ENCODE measurements around the gene GATA2.
A peak's percentile ranks its signal among the peaks of the same experiment; 100 is the strongest.

Gene GATA2

DNA sequence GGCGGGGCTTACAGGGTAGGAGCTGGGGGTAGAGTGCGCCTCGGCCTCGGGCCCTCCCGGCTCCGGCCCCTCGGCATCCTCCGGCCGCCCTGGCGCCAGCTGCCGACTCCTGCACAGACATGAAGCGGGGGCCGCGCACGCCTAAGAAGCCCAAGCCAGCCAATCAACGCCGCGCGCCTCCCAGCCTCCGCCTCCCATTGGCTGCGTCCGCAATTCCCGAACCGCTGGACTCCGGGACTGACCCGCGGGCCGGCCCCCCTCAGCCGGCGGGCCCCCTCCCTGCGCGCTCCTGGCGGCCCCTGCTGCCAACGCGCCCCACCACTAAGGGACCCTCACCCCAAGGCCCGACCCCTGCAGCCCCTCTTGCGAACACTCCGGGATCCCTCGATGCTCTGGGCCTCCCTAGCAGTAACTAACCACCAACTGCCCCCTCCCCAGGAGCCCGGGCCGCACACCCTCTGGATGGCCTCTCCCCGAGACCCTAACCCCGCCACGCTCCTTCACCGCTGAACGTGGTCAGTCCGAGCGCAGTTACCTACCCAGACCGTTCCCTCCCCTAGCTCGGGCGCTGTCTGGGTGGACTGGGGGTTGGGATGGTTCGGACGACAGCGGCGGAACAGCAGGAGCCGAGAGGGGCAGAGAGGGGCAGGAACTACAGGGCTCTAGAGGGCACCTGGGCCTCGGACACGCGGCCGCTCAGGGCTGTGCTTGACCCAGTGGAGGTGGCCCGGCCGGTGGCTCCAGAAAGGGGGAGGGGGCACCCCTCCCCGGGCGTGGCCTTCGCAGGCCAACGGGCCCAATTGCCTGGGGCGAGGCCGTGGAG, 5.0 kb downstream of the GATA2 start:
- DNase-seq (ENCODE audit: low read depth) = peak; percentile 97

DNA sequence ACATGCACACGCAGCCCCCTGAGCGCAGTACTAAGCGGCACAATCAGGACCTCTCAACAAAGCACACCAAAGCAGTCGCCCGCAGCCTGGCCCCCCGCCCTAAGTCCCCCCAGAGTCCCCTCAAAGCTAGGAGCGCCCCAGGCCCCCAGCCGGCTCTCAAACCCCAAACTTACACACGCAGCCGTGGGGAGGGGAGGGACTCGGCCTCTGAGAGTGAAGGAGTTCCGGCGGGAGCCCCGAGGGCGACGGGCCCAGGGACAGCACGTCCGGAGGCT, 5.5 kb downstream of the GATA2 start:
- DNase-seq (ENCODE audit: low read depth) = no peak

DNA sequence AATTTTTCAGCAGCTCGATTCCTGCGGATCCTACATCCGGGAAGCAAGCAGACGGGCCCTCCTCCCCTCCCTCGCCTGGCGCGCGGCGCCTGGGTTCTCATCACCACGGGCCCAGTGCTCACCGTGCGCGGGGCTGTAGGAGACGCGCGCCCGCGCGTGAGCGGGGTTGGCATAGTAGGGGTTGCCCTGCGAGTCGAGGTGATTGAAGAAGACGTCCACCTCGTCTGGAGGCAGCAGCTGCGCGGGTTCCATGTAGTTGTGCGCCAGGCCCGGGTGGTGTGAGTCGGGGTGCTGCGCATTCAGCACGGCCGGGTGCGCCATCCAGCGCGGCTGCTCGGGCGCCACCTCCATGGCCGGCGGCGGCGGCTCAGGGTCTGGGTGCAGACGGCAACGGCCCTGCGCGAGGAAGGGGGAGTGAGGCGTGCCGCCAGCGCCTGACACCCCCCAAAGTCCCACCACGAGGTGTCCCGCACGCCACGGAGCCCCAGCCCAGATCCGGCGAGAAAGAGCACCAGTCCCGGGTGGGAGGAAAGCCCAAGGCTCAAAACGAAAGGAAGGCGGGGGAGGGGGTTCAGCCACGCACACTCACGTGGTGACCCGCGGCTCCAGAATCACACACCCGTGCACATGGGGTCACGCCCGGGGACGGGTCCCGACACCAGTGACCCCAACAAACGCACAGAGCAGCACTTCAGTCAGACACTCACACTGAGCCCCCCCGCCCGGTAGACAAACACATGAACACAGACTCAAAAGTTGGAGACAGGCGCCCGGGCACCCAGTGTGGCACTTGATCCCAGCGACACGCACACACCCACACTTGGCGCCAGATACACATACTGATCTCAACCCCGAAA, 6.1 kb downstream of the GATA2 start:
- DNase-seq (ENCODE audit: low read depth) = peak; percentile 69

DNA sequence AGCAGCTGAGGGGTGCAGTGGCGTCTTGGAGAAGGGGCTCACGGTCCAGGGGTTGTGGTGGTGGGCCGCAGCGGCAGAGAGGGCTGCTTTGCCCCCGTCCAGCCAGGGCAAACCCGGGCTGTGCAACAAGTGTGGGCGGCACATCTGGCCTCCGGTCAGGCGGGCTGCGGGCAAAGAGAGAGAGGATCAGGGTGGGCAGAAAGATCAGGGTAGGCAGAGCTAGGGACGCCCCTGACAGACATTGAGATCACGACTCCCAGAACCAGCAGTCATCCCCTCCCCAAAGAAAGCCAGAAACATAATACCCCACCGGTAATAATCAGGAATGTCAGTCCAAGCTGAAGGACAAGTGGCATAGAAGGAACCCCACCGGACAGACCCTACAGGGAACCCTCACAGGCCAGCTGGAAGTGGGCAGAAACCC, 6.8 kb downstream of the GATA2 start:
- DNase-seq (ENCODE audit: low read depth) = peak; percentile 21

DNA sequence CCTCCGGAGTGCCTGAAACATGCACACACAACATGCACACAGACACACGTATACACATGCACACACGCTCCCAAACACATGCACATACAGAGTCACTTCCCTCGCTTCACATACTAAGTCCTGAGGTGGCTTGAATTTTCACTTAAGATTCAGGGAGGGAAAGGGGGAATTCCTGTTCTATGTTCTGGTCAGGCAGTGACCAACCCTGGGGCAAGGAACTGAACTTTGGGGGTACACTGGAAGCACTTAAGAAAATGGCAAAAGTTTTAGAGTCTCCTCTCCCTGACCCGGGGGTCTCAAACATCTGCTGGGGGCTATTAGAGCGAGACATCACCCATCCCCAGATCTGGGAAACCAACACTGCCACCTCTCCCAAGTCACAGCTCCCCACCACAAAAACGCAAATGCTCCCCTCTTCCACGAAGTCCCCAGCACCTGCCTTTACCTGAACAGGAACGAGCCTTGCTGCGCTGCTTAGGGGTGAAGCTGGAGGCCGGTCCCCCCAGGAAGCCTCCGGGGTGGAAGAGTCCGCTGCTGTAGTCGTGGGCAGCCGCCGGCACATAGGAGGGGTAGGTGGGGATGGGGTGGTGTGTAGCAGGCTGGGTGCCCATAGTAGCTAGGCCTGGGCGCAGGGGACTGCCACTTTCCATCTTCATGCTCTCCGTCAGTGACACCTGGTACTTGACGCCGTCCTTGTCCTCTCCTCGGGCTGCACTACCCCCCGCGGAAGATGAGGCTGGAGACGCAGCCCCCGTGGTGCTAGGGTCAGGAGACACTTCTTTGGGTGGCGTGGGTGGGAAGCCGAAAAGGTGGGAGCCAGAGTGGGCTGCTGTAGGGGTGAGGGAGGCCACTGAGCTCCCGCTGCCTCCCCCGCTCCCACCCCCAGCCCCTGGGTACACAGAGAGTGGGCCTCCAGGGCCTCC, 7.5 kb downstream of the GATA2 start:
- DNase-seq (ENCODE audit: low read depth) = peak; percentile 52

DNA sequence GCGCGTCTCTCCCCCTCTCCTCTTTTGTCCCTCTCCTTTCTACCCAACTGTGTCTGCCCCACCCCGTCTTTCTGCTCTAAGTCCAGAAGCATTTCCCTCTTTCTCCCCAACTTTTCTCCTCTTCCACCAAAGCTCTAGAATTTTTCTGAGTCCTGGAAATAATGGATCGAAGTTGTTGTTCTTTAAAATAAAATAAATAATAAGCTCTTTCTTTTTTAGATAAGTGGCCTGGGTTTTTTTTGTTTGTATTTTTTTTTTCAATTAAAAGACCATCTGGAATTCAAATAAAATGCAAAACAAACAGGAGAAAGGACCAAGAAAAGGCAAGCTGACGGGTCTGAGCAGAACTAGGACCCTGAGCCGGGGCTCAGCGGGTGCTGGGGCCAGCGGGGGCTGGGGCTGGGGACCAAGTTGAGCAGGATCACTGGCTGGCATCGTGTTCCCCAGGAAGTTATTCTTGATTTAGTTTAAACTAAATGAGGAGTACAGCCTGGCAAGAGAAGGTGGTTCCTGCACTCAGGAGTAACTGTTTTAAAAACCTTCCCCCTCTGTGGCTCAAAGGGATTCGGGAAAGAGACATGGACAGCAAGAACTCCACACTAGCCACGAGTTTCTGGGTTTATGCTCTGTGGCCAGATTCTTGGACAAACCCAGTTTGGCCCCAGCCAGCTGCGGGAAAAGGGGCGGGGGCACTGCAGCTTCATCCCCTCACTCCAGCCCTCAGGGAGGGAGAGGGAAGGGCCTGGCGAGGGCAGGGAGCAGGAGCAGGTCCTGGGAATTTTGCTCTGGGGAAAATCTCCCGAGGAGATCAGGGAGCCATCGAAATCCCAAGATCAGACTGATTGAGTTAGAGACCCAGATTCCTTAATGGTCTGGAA, 8.4 kb downstream of the GATA2 start:
- DNase-seq (ENCODE audit: low read depth) = peak; percentile 30

DNA sequence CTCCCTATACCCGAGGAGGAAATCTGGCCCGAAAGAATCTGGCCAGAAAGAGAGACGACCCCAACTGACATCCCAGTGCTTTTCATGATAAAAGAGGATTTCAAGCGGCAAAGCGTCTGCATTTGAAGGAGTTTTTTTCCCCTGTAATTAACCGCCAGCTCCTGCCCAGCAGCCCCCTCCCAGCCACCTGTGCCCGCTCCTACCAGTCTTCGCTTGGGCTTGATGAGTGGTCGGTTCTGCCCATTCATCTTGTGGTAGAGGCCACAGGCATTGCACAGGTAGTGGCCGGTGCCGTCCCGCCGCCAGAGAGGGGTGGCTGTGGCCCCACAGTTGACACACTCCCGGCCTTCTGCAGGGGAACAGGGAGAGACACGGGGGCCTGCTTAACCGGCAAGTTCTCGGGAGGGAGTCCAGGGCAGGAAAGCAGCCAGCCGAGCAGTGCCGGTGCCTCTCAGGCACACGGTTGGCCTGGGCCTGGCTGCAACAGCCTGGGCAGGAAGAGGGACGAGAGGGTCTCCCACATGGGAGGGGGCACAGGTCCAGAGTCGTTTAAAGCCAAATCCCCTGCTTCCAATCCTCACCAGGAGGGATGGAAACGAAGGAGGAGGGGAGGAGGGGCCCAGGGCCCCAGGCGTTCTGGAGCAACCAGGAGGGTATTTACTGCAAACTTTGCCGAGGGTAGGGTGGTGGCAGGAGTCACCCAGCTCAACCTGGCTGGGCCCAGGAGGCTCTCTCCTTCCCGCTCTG, 9.2 kb downstream of the GATA2 start:
- DNase-seq (ENCODE audit: low read depth) = peak; percentile 46

DNA sequence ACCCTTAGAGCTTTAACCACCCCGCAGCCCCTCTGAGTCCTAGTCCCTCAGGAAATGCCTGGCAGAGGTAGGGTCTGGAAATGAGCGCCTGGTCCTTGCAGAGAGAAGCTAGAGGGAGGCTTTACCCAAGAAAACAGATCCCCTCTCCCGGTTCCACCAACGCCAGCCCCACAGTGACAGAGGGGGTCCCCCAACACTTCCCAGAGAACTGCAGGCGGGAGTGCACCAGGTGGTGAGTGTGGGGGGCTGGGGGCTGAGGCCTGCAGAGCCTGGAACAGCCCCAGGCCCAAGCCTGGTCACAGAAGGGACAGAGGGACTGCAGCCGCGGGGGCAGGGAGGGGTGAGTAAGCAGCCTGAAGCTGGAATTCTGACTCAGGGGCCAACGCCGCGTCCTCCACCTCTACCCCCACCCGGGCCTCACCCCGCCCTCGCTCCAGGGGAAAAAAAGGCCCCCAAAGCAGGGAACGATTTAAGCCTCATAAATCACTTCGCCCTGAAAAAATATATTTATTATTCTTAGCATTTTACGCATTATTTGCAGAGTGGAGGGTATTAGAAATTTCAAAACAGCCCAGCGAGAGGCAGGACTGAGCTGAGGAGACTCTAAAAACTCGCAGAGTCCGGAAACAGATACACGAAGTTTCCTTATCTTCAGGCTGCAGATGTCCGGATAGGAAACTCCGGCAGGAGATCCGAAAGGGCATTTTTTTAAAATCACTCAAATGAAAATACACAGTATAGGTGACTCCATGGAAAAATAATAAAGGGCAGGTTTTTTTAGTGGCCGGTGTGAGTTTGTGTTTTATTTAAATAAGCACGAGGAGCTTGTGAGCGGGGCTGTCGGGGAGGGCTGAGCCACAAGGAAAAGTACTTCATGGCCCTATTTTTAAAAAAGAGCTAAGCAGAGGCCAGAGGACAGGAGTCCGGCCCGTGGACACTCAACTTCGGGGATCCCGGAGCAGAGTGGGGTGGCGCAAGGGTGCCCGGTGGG, 10.0 kb downstream of the GATA2 start:
- peak; percentile 96 for DNase-seq (ENCODE audit: low read depth)

DNA sequence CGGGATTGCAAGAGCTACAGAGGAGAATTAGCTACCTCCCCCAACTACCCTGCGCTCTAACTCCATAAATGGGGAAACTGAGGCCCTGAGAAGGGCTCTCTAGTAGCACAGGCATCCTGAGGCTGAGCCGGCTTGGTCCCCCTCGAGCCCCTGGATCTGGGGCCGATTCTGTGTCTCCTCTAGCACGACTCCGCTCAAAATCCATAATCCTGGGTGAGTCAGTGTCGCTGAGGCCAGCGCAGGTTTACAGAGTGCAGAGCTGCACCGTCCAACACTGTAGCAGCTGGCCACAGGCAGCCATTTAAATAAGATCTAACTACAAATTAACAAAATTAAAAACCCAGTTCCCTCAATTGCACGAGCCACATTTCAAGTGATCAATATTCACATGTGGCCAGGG, 10.8 kb downstream of the GATA2 start:
- peak; percentile 57 for DNase-seq (ENCODE audit: low read depth)

DNA sequence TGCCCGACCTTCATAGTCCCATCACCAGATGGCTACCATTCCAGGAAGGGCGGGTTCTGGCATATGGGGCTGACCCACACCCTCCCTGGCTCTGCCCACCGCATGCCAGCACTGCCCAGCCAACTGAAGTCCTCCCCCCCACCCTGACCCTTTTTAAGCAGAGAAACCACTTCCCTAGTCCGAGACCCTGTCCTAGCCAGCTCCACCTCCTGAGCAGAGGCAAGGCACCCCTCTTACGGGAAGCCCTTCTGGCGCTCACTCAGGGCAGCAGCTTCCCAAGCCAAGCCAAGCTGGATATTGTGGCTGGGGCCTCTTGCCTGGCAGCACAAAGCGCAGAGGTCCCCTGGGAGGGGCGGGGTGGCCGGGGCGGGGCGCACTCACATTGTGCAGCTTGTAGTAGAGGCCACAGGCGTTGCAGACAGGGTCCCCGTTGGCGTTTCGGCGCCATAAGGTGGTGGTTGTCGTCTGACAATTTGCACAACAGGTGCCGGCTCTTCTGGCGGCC, 11.5 kb downstream of the GATA2 start:
- DNase-seq (ENCODE audit: low read depth) = no peak

DNA sequence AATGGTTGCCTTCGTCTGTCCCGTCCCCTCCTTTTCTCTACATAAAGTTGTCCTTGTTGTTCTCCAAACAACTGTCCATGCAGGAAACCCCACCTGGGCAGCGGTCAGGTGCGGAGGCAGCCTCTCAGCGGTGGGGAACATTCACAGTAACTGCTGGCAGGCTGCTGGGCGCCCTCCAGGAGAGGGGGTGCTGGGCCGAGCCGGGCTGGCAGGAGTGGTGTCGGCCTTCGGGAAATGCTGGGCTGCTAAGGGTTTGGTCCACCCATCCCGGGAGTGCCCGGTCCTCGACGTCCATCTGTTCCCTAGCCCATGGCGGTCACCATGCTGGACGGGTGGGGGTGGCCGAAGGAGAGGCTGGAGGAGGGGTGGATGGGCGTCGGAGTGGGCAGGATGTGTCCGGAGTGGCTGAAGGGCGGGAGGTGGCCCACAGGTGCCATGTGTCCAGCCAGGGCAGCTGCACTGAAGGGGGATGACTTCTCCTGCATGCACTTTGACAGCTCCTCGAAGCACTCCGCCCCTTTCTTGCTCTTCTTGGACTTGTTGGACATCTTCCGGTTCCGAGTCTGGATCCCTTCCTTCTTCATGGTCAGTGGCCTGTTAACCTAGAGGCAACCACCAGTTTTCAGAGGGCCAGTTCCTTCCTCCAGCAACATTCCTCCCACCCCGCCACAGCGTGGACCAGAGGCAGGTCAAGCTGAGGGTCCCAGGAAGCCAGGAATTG, 12.1 kb downstream of the GATA2 start:
- DNase-seq (ENCODE audit: low read depth) = no peak

DNA sequence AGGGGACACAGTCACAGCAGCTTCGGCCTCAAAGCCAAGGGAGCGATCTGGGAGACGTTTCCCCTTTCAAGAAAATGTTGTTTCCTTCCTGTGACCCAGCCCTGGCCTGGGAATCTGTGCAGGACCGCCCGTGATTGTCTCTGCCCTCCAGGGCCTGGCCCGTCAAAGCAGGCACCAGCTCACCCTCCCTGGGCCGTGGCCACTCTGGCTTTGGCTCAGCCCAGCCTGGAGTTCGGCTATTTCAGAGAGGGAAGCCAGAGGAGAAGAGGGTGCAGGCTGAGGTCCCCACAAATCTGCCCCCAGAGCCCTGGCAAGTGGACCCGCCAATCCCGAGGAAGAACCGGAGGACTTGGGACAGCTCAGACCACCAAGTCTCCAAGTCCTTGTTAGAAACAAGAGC, 12.7 kb downstream of the GATA2 start:
- no peak for DNase-seq (ENCODE audit: low read depth)

DNA sequence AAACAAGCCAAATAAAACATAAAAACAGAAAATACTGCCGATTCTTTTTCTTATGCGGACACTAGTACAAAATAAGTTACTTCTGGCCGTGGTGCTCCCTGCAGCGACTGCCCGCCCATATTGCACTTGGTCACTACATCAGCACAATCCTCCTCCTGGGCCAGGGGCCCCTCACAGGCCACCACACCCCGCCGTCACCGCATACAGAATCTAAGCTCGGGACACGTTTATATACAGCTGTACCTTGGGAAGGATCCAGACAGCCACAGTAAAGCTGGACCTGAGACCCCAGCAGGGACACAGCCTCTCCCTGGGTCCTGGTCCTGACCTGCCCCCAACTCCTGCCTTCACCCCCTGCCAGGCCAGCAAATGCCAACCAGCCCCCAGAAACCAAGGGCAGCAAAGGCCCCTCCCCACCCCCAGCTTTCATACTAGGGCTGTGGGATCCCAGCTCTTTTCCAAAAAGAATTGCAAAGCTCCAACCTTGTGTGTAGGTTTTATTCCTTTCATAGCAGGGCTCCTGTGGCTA, 13.4 kb downstream of the GATA2 start:
- DNase-seq (ENCODE audit: low read depth) = no peak

DNA sequence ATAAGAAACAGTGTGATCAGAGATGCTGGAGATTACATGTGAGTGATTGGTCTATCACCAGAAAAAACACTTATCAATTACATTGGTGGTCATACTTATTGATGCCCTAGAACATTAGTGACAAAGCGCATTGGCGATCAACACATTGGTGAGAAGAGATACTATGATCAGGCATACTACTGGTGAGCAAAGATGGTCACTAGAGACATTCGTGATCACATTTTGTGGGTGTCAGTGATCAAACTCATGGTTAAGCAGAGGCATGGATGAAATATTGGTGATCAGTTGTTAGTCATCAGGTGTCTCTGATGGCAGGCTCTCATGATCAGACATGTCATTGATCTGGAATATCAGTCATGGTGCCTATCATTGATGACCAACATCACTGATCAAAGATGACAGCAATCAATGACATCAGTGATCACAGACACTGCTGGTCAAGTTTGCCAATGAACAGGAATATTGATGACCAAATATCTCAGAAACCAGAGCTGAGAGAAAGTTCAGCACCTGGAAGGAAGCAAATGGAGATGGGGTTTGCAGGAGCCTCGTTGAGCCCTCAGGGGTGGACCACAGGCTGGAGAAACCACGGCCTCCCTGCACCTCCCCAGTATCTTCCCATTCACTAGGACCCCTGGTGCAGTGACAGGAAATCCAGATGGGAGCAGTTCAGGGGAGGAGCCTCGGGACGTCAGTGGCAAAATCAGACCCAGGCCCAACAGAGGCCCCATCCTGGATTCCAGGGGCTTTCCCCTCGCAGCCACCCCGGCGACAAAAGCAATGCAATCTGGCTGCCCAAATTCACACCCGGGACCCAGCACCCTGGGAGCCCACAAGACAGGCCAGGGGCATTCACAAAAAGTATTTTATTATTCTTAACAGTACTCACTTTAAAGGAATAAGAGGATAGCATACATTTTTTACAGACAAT, 14.2 kb downstream of the GATA2 start:
- no peak for DNase-seq (ENCODE audit: low read depth)

DNA sequence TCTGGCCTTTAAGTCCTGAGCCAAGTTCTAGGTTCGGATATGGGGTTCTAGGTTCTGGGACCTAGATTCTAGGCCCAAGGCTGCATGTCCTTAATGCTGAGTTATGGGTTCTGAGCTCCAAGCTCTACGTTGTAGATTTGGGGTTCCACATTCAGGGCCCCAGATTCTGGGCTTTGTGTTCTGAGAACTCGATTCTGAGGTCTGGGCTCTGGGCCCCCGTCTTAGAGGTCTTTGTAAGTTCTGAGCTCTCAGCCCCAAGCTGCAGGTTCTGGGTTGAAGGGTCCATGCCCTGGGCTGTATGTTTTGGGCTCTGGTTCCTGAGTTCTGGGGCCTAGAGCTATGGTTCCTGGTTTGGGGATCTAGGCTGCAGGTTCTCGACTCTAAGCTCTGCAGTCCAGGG, 16.3 kb downstream of the GATA2 start:
- DNase-seq (ENCODE audit: low read depth) = no peak

DNA sequence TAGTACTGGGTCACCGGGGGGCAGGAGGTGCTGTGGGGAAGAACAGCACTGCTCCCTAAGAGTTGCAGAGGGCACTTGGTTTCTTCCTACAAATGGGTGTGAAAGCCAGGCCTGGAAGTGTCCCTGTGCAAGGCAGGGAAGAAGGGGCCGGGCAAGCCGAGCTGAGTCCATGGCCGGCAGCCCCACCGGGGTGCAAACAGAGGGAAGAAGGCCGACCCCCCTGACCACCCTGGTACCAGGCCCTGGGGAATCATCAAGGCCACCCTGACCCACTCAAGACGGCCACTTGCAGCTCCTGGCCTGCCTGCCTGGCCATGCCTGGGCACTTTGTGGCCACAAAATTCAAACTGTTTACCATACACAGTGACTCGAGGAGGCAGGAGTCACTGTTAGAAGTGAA, 17.6 kb downstream of the GATA2 start:
- DNase-seq (ENCODE audit: low read depth) = no peak

DNA sequence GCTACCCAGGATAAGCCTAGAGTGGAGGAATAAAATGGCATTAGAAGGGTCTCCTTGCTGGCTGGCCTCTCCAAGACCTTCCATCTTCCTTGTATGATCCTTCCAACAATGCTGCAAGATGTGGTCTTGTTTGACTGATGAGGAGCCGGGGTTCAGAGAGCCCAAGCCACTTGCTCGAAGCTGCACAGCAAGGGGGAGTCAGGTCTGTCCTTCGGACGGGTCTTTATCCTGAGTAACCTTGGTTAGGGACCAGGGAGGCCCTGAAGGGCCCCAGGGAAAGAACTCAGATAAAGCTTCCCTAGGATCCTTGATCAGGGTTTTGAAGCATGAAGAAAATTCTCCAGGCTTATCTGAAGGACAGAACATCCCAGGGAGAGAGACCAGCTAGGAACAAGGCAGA, 19.3 kb downstream of the GATA2 start:
- no peak for DNase-seq (ENCODE audit: low read depth)
